A673 (cell line): ENCODE measurements around the gene SPEF1. TPM values are rescaled to one million over a fixed set of nuclear protein-coding genes. Genes with fewer than 3 reads are reported as not detected.

ENCODE experiments used
- BruUV-seq: library from RNA; stranded (reverse); fragments of 400-500 nt; replicated peaks from 2 replicates; lab custom pipeline; 2021; lab: Mats Ljungman, UMichigan
- CTCF ChIA-PET: fragments of 300-600 bp; sonication (Branson Sonifier 250); formaldehyde crosslinking; loops from one replicate; lab custom pipeline; 2022; ENCODE audit warnings: antibody characterized with exemption; lab: Charles Lee
- POLR2A ChIA-PET: fragments of 300-600 bp; sonication (Branson Sonifier 250); formaldehyde crosslinking; loops from one replicate; lab custom pipeline; 2022; ENCODE audit warnings: antibody characterized with exemption; ENCODE audit not compliant: low non-redundant PET; lab: Charles Lee
- DNase-seq: peaks from one replicate; pipeline ENCODE4 v3.0.0-alpha.2; 2015; ENCODE audit warnings: low spot score
- H3K27ac ChIP-seq: fragments of 200-600 bp; sonication (generic); 2 replicates; pipeline ENCODE4 v1.5.1; 2016; ENCODE audit warnings: mixed run types, low read depth, mild to moderate bottlenecking, mixed read lengths, antibody characterized with exemption, low read length; ENCODE audit not compliant: poor library complexity, severe bottlenecking
- H3K27me3 ChIP-seq: fragments of 200-600 bp; sonication (generic); replicated peaks from 2 replicates; pipeline ENCODE4 v1.6.1; 2017; ENCODE audit warnings: mixed run types, low read depth, mild to moderate bottlenecking, mixed read lengths, antibody characterized with exemption, low read length; ENCODE audit not compliant: insufficient read depth, poor library complexity
- H3K36me3 ChIP-seq: fragments of 200-600 bp; sonication (generic); 2 replicates; pipeline ENCODE4 v1.6.1; 2016; ENCODE audit warnings: mixed run types, mild to moderate bottlenecking, mixed read lengths, antibody characterized with exemption, low read length; ENCODE audit not compliant: insufficient read depth, poor library complexity, severe bottlenecking
- H3K4me1 ChIP-seq: fragments of 200-600 bp; sonication (generic); 2 replicates; pipeline ENCODE4 v1.6.1; 2017; ENCODE audit warnings: mixed run types, mild to moderate bottlenecking, mixed read lengths, antibody characterized with exemption, low read length; ENCODE audit not compliant: insufficient read depth, poor library complexity, severe bottlenecking
- H3K4me3 ChIP-seq: fragments of 200-600 bp; sonication (generic); 2 replicates; pipeline ENCODE4 v1.5.1; 2016; ENCODE audit warnings: low read depth, mixed run types, mild to moderate bottlenecking, mixed read lengths, low read length; ENCODE audit not compliant: poor library complexity, severe bottlenecking
- H3K9me3 ChIP-seq: fragments of 200-600 bp; sonication (generic); 2 replicates; pipeline ENCODE4 v1.6.1; 2016; ENCODE audit warnings: mixed run types, low read depth, mild to moderate bottlenecking, mixed read lengths, antibody characterized with exemption, low read length; ENCODE audit not compliant: poor library complexity, severe bottlenecking
- CTCF ChIP-seq: fragments of 300-800, 200-600 bp; sonication (generic); conservative IDR thresholded peaks from 2 replicates; pipeline ENCODE4 v1.5.1; 2017; ENCODE audit warnings: low read depth, mild to moderate bottlenecking, antibody characterized with exemption, low read length, moderate library complexity, mixed read lengths
- EZH2 ChIP-seq: fragments of 200-600 bp; sonication (generic); IDR thresholded peaks from 2 replicates; pipeline ENCODE4 v1.6.1; 2017; ENCODE audit warnings: borderline replicate concordance, low read depth, mild to moderate bottlenecking, mixed read lengths, antibody characterized with exemption, low read length; ENCODE audit not compliant: poor library complexity, severe bottlenecking
- intact Hi-C: fragments of 100-400 bp; cut with micrococcal nuclease; formaldehyde crosslinking; loops from one replicate; pipeline ENCODE4 v1.10.0; 2022; ENCODE audit not compliant: unreplicated experiment
- total RNA-seq: library from RNA; stranded (reverse); gene quantifications from 2 replicates; pipeline ENCODE4 v1.2.3, GENCODE V29; 2021

The SPEF1 gene
- total RNA-seq, 1 experiment from 2014 or later: 0.49 TPM

GRCh38 chr20:3826420-3826819, 45.2 kb upstream of the SPEF1 start:
- Histone ChIP-seq H3K4me1 (peaks cover under 1% of the 10 kb centered on the region), H3K9me3 (no peaks in the 10 kb centered on the region), H3K27me3 (no peaks in the 10 kb centered on the region), H3K4me3 (no peak overlapping the region), H3K27ac (no peak overlapping the region), H3K36me3 (peaks cover 6% of the 10 kb centered on the region)
- DNase-seq: no peak
- ChIA-PET CTCF (no interaction called here), POLR2A (no interaction called here)
- BruUV-seq: no TSS peak
- intact Hi-C loops: no loop called here
- TF ChIP-seq EZH2: no peak
- TF ChIP-seq CTCF: no peak

GRCh38 chr20:3825526-3825925, 44.3 kb upstream of the SPEF1 start:
- intact Hi-C loops: no loop called here
- Histone ChIP-seq H3K9me3 (no peaks in the 10 kb centered on the region), H3K36me3 (peaks cover 6% of the 10 kb centered on the region), H3K27me3 (no peaks in the 10 kb centered on the region), H3K4me1 (peaks cover 5% of the 10 kb centered on the region), H3K27ac (no peak overlapping the region), H3K4me3 (no peak overlapping the region)
- no TSS peak for BruUV-seq
- POLR2A ChIA-PET: no interaction called here
- TF ChIP-seq EZH2 (no peak), CTCF (no peak)
- CTCF ChIA-PET: no interaction called here
- DNase-seq: no peak

- Histone ChIP-seq H3K4me1 (peaks cover 11% of the 10 kb centered on the region), H3K36me3 (peaks cover 6% of the 10 kb centered on the region), H3K9me3 (no peaks in the 10 kb centered on the region), H3K27me3 (no peaks in the 10 kb centered on the region), H3K4me3 (no peak overlapping the region), H3K27ac (no peak overlapping the region)
- POLR2A ChIA-PET: no interaction called here
- TF ChIP-seq CTCF (no peak), EZH2 (no peak)
- CTCF ChIA-PET: no interaction called here
- DNase-seq: no peak
- no TSS peak for BruUV-seq
- intact Hi-C loops: no loop called here
These were observed 42.6 kb upstream of the SPEF1 start for GRCh38 chr20:3823881-3824280.
